Left kidney (tissue), 2 donors: ENCODE results near the gene TTC34. TPM values are rescaled to one million over a fixed set of nuclear protein-coding genes. Genes with fewer than 3 reads are reported as not detected.

Experiments
- DNase-seq: peaks from one replicate; pipeline ENCODE4 v3.0.0-alpha.2; 2013
- polyA plus RNA-seq: library from polyadenylated mRNA; unstranded; fragments of 120-200 nt; gene quantifications from one replicate; pipeline ENCODE4 v1.2.1, GENCODE V29; 2013; ENCODE audit not compliant: insufficient read length

Gene TTC34
- polyA plus RNA-seq, 1 donor, result 1.3 TPM

- DNase-seq, result no peak
Observed at GRCh38 chr1:2590233-2591141, 211.0 kb downstream of the TTC34 start.

GRCh38 chr1:2589431-2590232, 211.9 kb downstream of the TTC34 start:
- no peak for DNase-seq

GRCh38 chr1:2588661-2589430, 212.6 kb downstream of the TTC34 start:
- no peak for DNase-seq

- DNase-seq, result no peak
Observed at GRCh38 chr1:2587860-2588571, 213.5 kb downstream of the TTC34 start.

- DNase-seq, result no peak
Observed at GRCh38 chr1:2587071-2587859, 214.2 kb downstream of the TTC34 start.

GRCh38 chr1:2586154-2587070, 215.1 kb downstream of the TTC34 start, which contains the start of gene PRXL2B:
PRXL2B (plus strand) TSS chr1:2586777; CDS start chr1:2586886, 109 bp downstream.
- peak; percentile 97 for DNase-seq

Other genes starting within 250 kb of the TTC34 start
- gene TNFRSF14, start 245.3 kb downstream of the TTC34 start, polyA plus RNA-seq, result 17.8 TPM
- 35.4 TPM for gene PRXL2B, start 214.9 kb downstream of the TTC34 start, polyA plus RNA-seq
- 1.6 TPM for gene MMEL1, start 168.7 kb downstream of the TTC34 start, polyA plus RNA-seq
- not detected for gene ACTRT2, start 219.8 kb upstream of the TTC34 start, polyA plus RNA-seq